ENCODE data around the gene GNRH2.
"Not testable (repeated sequence)": the region's sequence is repeated elsewhere in the genome, so short reads cannot be mapped to it uniquely, and the experiment has no call there.

The GNRH2 gene
- total RNA-seq = 0.39 to 0.61 reads per million in 2 donors

- no peak for DNase-seq
Measured at GRCh38 chr20:3043322-3043721, at the start of gene GNRH2. Gene GNRH2, plus strand, starts transcription at chr20:3043622. Its CDS starts 793 bp downstream, at chr20:3044415.

- no peak for DNase-seq
Measured at GRCh38 chr20:2995796-2996195, 47.6 kb upstream of the GNRH2 start.

GRCh38 chr20:2998728-2999127, 44.7 kb upstream of the GNRH2 start:
- DNase-seq = no peak

- DNase-seq = no peak
Measured at GRCh38 chr20:3000852-3001523, 42.4 kb upstream of the GNRH2 start.

GRCh38 chr20:3003416-3003815, 40.0 kb upstream of the GNRH2 start:
- no peak for DNase-seq

- DNase-seq = no peak
Measured at GRCh38 chr20:3010985-3011723, 32.3 kb upstream of the GNRH2 start.

- DNase-seq = no peak
Measured at GRCh38 chr20:3011752-3012151, 31.7 kb upstream of the GNRH2 start.

GRCh38 chr20:3013771-3014170, 29.7 kb upstream of the GNRH2 start:
- no peak for DNase-seq

GRCh38 chr20:3014179-3014578, 29.2 kb upstream of the GNRH2 start:
- no peak for DNase-seq

GRCh38 chr20:3014662-3015061, 28.8 kb upstream of the GNRH2 start:
- DNase-seq = no peak

- DNase-seq = not testable (repeated sequence)
Measured at GRCh38 chr20:3015302-3015701, 28.1 kb upstream of the GNRH2 start.

GRCh38 chr20:3021327-3021726, 22.1 kb upstream of the GNRH2 start:
- DNase-seq = no peak

- DNase-seq = no peak
Measured at GRCh38 chr20:3021777-3022176, 21.6 kb upstream of the GNRH2 start.

GRCh38 chr20:3022559-3023490, 20.6 kb upstream of the GNRH2 start:
- DNase-seq = not testable (repeated sequence)

GRCh38 chr20:3027987-3028386, 15.4 kb upstream of the GNRH2 start:
- DNase-seq = no peak

- DNase-seq = no peak
Measured at GRCh38 chr20:3031524-3032147, 11.8 kb upstream of the GNRH2 start.

- no peak for DNase-seq
Measured at GRCh38 chr20:3032624-3033023, 10.8 kb upstream of the GNRH2 start.

GRCh38 chr20:3037654-3038053, 5.8 kb upstream of the GNRH2 start:
- no peak for DNase-seq

- DNase-seq = no peak
Measured at GRCh38 chr20:3038454-3038853, 5.0 kb upstream of the GNRH2 start.

GRCh38 chr20:3039426-3039825, 4.0 kb upstream of the GNRH2 start:
- no peak for DNase-seq

GRCh38 chr20:3040086-3040485, 3.3 kb upstream of the GNRH2 start:
- DNase-seq = no peak

GRCh38 chr20:3041854-3042409, 1.5 kb upstream of the GNRH2 start:
- DNase-seq = no peak

- no peak for DNase-seq
Measured at GRCh38 chr20:3042625-3043024, 797 bp upstream of the GNRH2 start.
